SU-DHL-6 (cell line): ENCODE measurements around the gene SALL1.

ENCODE experiments used
- H2AFZ ChIP-seq: fragments of 200-600 bp; sonication (generic); 2 replicates; pipeline ENCODE4 v1.6.1; 2014; ENCODE audit warnings: low read depth, mild to moderate bottlenecking, moderate library complexity, mixed read lengths, antibody characterized with exemption, low read length; ENCODE audit not compliant: severe bottlenecking
- H3F3A ChIP-seq: fragments of 200-600 bp; shearing (Covaris generic); 2 replicates; pipeline ENCODE4 v1.6.0; 2016; ENCODE audit warnings: antibody characterized with exemption, mild to moderate bottlenecking; ENCODE audit not compliant: insufficient read depth
- H3K27ac ChIP-seq: fragments of 200-600 bp; sonication (generic); 2 replicates; pipeline ENCODE4 v1.5.1; 2016; ENCODE audit warnings: low read depth, mild to moderate bottlenecking, low read length, moderate library complexity, mixed read lengths
- H3K27me3 ChIP-seq: fragments of 200-600 bp; sonication (generic), shearing (Covaris generic); 2 replicates; pipeline ENCODE4 v1.6.0; 2014; ENCODE audit warnings: mild to moderate bottlenecking, low read length
- H3K36me3 ChIP-seq: fragments of 200-600 bp; sonication (generic); 2 replicates; pipeline ENCODE4 v1.6.1; 2014; ENCODE audit warnings: mild to moderate bottlenecking, low read length, mixed read lengths
- H3K4me2 ChIP-seq: fragments of 300-600, 200-600 bp; shearing (Covaris generic), sonication (generic); 2 replicates; pipeline ENCODE4 v1.6.0; 2014; ENCODE audit warnings: low read length, low read depth, mild to moderate bottlenecking; ENCODE audit not compliant: poor library complexity, severe bottlenecking
- H3K4me3 ChIP-seq: fragments of 200-600 bp; sonication (generic); 2 replicates; pipeline ENCODE4 v1.5.1; 2014; ENCODE audit warnings: antibody characterized with exemption, low read length, mild to moderate bottlenecking, mixed read lengths; ENCODE audit not compliant: insufficient read depth, poor library complexity, severe bottlenecking
- H3K79me2 ChIP-seq: fragments of 200-600 bp; sonication (generic); 2 replicates; pipeline ENCODE4 v1.6.1; 2014; ENCODE audit warnings: mild to moderate bottlenecking, low read length, moderate library complexity; ENCODE audit not compliant: insufficient read depth
- H3K9ac ChIP-seq: fragments of 200-600 bp; sonication (generic); 2 replicates; pipeline ENCODE4 v1.7.0; 2014; ENCODE audit warnings: mild to moderate bottlenecking, low read length
- H3K9me2 ChIP-seq: fragments of 200-600 bp; sonication (generic); replicated peaks from 2 replicates; pipeline ENCODE4 v1.6.1; 2014; ENCODE audit warnings: low read length; ENCODE audit not compliant: insufficient read depth
- H3K9me3 ChIP-seq: fragments of 200-600 bp; sonication (generic); 2 replicates; pipeline ENCODE4 v1.6.1; 2014; ENCODE audit warnings: low read length, mixed read lengths; ENCODE audit not compliant: insufficient read depth
- H4K20me1 ChIP-seq: fragments of 200-600 bp; sonication (generic); 2 replicates; pipeline ENCODE4 v1.6.1; 2014; ENCODE audit warnings: low read depth, mild to moderate bottlenecking, antibody characterized with exemption, low read length, moderate library complexity, mixed read lengths
- EZH2phosphoT487 ChIP-seq: fragments of 200-600 bp; sonication (generic), shearing (Covaris generic); conservative IDR thresholded peaks from 2 replicates; pipeline ENCODE4 v1.6.1; 2018; ENCODE audit warnings: mild to moderate bottlenecking, antibody characterized with exemption, low read length, moderate library complexity, mixed read lengths
- TF ChIP-seq, protein P1 (sequence below): fragments of 200-600 bp; sonication (generic); IDR thresholded peaks from one replicate; pipeline ENCODE4 v1.5.1; 2017; ENCODE audit warnings: antibody characterized with exemption, mild to moderate bottlenecking, low read length, moderate library complexity; ENCODE audit not compliant: insufficient read depth, poor library complexity, severe bottlenecking

SALL1 gene

DNA sequence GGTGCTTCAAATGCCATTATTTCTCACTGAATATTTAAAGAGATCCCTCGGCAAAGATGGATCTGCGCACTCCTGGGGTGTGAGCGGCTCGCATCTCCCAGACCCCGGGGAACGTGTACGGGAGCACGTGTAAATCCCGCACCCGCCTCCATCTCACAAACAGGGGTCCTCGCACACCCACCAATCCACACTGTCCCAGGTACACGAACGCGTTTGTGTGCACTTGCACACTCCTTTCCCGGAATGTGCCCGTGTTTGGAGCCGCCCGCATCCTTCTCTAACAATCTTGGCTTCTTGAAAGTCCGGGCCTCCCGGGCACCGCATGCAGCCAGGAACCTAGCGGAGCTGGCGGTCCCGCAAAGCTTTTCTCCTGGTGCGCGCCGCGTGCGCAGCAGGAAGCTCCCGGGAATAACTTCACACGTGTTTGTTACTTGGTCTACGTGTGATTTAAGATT is 2.5 kb upstream of the SALL1 start:
- H3K27me3 ChIP-seq, result no peaks in the 10 kb centered on the region
- no peaks in the 10 kb centered on the region for H4K20me1 ChIP-seq
- no peaks in the 10 kb centered on the region for H3K79me2 ChIP-seq
- H3K27ac ChIP-seq, result no peak overlapping the region
- no peaks in the 10 kb centered on the region for H3K9me2 ChIP-seq
- no peak overlapping the region for H3K4me3 ChIP-seq
- H2AFZ ChIP-seq, result no peak overlapping the region
- H3K36me3 ChIP-seq, result no peaks in the 10 kb centered on the region
- TF ChIP-seq, protein P1, sequence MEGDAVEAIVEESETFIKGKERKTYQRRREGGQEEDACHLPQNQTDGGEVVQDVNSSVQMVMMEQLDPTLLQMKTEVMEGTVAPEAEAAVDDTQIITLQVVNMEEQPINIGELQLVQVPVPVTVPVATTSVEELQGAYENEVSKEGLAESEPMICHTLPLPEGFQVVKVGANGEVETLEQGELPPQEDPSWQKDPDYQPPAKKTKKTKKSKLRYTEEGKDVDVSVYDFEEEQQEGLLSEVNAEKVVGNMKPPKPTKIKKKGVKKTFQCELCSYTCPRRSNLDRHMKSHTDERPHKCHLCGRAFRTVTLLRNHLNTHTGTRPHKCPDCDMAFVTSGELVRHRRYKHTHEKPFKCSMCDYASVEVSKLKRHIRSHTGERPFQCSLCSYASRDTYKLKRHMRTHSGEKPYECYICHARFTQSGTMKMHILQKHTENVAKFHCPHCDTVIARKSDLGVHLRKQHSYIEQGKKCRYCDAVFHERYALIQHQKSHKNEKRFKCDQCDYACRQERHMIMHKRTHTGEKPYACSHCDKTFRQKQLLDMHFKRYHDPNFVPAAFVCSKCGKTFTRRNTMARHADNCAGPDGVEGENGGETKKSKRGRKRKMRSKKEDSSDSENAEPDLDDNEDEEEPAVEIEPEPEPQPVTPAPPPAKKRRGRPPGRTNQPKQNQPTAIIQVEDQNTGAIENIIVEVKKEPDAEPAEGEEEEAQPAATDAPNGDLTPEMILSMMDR, result no peak
- TF ChIP-seq EZH2phosphoT487, result no peak
- H3K4me2 ChIP-seq, result no peak overlapping the region
- no peaks in the 10 kb centered on the region for H3K9me3 ChIP-seq
- no peak overlapping the region for H3K9ac ChIP-seq
- H3F3A ChIP-seq, result no peaks in the 10 kb centered on the region

DNA sequence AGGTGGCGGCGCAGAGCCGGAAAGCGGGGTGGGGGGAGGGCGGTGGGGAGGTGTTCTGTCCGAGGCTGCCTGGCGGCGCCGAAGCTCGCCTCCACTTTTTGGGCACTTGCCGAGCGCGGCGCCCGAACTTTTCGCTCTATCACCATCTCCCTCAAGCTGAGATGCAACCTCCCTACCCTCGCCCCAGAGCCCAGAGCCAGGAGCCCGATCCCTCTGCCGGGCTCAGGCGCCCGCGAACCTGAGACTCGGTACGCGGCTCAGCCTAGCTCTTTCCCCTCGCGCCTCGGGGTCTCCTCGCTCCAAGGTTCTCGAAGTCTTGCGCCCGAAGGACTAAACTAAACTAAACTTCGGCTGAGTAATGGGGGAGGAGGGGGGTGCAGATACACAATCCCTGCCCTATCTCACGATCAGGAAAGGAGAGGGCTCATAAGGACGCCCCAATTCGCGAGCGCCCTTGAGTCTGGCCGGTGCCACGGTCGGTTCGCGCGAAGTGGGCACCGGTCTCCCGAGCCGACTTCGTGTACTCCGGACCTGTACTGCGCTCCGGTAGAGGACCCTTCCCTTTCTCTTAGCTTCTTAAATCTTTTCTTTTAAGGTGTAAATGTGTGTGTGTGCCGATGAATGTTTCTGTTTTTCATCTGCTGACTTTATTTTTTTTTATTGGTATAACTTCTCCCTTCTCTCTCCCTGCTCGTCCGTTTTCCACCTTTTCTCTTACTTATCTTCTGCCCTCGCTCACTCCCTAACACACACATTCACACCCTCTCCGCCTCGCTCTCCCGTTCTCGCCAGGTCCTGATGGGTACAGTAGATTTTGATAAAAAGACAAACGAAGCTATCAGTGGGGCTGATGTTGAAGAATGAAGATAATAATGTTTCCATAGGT is 1.9 kb upstream of the SALL1 start:
- Histone ChIP-seq H3K9me3 (no peaks in the 10 kb centered on the region), H3K79me2 (no peaks in the 10 kb centered on the region), H3K9me2 (no peaks in the 10 kb centered on the region), H4K20me1 (no peaks in the 10 kb centered on the region), H3K9ac (no peak overlapping the region), H3K36me3 (no peaks in the 10 kb centered on the region), H3F3A (no peaks in the 10 kb centered on the region), H3K4me3 (no peak overlapping the region), H3K4me2 (no peak overlapping the region), H2AFZ (no peak overlapping the region), H3K27me3 (no peaks in the 10 kb centered on the region), H3K27ac (no peak overlapping the region)
- TF ChIP-seq EZH2phosphoT487, result no peak
- TF ChIP-seq, protein P1, result no peak

DNA sequence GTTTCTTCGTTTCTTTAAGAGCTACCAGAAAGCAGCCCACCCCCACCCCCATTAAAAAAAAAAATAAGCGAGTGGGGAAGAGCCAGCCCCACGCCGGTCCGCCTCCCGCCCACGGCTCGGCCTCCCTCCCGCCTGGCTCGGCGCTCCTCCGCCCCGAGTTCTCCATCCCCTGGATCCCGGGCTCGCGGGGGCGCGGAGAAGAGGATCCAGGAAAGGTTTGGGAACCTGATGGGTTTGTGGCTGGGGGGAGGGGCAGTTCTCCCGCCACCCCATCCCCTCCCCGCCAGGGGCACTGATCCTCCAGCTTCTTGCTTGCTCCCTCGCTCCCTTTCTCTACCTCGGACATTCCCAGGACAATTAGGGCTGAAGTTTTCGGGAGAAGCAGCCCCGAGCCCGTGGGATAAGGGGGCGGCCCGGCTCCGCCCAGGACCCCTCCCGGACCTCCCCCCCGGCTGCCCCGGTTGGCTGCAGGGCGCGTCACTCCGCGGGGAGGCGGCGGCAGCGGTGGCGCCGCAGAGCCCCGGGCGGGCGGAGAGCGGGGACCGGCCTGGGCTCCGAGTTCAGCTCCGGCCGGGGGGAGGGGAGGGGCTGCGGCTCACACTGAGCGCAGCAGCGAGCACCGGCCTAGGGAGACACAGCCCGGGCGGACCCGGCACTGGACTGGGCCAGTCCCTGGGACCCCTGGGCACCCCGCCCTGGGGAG is 1.0 kb upstream of the SALL1 start:
- no peaks in the 10 kb centered on the region for H3K9me3 ChIP-seq
- no peak overlapping the region for H3K27ac ChIP-seq
- no peaks in the 10 kb centered on the region for H3F3A ChIP-seq
- H3K4me2 ChIP-seq, result no peak overlapping the region
- H3K36me3 ChIP-seq, result no peaks in the 10 kb centered on the region
- H2AFZ ChIP-seq, result no peak overlapping the region
- TF ChIP-seq EZH2phosphoT487, result no peak
- TF ChIP-seq, protein P1, result no peak
- H3K27me3 ChIP-seq, result no peaks in the 10 kb centered on the region
- H3K79me2 ChIP-seq, result no peaks in the 10 kb centered on the region
- no peaks in the 10 kb centered on the region for H4K20me1 ChIP-seq
- no peak overlapping the region for H3K4me3 ChIP-seq
- no peak overlapping the region for H3K9ac ChIP-seq
- H3K9me2 ChIP-seq, result no peaks in the 10 kb centered on the region
